Epithelial cell of esophagus (primary cell): ENCODE results near the gene SCGB1D1.

Experiments
- DNase-seq: peaks from one replicate; pipeline ENCODE4 v3.0.0; 2010; ENCODE audit warnings: low read depth
- H3K4me3 ChIP-seq: 2 replicates; pipeline ENCODE4 v1.5.1; 2011; ENCODE audit warnings: mild to moderate bottlenecking, low read length, control low read depth
- TF ChIP-seq, protein P1 (sequence below): IDR thresholded peaks from 2 replicates; pipeline ENCODE4 v1.5.1; 2011; ENCODE audit warnings: low read depth, mild to moderate bottlenecking, low read length, control low read depth, inconsistent platforms; ENCODE audit not compliant: insufficient read depth; ENCODE audit errors: missing control alignments

Gene SCGB1D1, protein sequence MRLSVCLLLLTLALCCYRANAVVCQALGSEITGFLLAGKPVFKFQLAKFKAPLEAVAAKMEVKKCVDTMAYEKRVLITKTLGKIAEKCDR

DNA sequence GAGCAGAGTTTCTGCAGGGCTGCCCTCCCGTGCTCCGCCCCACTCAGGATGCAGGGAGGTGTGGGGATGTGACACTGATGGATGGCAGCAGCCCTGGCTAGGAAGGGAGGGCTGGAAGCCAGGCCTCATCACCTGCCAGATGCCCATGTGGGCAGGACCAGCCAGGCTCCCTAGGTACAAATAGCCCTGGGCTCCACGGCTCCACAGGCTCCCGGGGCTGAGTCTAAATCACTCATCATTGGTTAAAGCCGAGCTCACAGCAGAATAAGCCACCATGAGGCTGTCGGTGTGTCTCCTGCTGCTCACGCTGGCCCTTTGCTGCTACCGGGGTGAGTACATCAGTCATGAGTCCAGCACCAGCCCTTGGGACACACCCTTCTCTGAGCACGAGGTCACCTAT lies at the start of gene SCGB1D1:
SCGB1D1 (plus strand) TSS at position 206 of the 400 bp plus-strand sequence; CDS start at position 275, 69 bp downstream.
- TF ChIP-seq, protein P1, sequence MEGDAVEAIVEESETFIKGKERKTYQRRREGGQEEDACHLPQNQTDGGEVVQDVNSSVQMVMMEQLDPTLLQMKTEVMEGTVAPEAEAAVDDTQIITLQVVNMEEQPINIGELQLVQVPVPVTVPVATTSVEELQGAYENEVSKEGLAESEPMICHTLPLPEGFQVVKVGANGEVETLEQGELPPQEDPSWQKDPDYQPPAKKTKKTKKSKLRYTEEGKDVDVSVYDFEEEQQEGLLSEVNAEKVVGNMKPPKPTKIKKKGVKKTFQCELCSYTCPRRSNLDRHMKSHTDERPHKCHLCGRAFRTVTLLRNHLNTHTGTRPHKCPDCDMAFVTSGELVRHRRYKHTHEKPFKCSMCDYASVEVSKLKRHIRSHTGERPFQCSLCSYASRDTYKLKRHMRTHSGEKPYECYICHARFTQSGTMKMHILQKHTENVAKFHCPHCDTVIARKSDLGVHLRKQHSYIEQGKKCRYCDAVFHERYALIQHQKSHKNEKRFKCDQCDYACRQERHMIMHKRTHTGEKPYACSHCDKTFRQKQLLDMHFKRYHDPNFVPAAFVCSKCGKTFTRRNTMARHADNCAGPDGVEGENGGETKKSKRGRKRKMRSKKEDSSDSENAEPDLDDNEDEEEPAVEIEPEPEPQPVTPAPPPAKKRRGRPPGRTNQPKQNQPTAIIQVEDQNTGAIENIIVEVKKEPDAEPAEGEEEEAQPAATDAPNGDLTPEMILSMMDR = no peak
- no peak for DNase-seq
- no peak within 1 kb of the TSS for H3K4me3 ChIP-seq

DNA sequence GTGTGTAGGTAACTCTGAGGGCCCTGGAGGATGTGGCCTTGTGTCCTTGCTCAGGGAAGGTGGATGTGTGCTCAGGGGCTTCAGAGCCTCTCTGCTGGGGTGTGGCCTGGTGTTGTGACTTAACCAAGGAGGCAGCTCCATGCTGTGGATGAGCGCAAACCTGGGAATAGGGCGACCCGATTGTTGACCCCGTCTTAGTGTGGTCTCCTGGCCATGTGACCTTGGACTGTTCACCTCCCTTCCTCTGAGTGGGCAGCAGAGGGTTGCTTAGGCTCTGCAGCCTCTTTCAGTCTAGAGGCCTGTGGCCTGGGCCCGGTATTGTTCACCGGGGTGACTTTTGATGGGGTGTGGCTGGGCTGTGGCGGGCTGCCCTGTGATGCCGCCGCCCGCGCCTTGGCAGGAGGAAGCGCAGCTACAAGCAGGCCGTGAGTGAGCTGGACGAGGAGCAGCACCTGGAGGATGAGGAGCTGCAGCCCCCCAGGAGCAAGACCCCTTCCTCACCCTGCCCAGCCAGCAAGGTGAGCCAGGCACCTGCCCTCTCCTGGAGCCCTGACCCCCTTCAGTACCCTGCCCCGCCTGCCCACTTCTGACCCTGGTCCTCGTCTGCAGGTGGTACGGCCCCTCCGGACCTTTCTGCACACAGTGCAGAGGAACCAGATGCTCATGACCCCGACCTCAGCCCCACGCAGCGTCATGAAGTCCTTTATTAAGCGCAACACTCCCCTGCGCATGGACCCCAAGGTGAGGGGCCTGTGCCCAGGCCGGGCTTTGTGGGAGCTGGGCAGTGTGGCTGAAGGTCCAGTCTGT lies 49.5 kb upstream of the SCGB1D1 start:
- no peak overlapping the region for H3K4me3 ChIP-seq
- no peak for DNase-seq
- TF ChIP-seq, protein P1 = no peak

DNA sequence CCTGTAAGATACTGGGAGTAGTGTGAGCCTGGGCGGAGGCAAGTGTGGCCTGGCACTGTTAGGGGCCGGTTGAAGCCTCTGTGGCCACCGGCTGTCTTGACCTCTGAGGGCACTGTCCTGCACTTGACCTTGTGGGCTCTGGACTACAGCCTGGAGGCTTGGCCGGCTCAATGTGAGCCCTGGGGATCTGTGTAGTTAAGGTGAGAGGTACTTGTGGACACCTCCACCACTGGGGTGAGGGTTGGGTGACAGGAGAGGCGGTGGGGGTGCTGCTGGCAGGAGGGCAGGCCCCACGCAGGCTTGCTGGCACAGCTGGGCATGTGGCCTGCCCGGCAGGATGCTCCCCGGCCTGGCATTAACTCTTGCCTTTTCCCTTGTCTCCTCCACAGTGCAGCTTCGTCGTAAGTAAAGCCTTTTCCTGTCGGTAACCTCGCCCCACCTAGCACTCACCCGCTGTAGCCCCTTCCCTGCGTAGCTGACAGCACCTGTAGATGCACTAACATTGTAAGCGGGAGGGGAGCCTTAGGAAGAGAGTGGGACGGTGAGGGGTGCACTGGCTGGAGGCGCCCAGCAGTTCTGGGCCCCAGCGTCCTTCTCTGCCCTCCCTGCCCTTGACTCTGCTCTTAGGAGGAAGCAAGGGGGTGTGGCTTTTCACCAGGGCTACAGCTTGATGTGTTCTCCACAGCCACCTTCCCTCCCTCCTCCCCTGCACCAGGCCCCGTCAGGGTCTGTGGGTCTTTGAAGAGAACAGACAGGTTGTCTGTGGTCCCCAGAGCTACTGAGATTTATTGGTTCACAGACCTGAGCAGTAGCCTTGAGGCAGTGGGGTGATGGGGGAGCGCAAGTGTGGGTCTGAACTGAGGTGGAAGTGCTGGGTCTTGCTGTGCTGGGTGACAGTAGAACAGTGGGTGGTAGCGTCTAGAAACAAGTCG lies 48.6 kb upstream of the SCGB1D1 start:
- no peak overlapping the region for H3K4me3 ChIP-seq
- TF ChIP-seq, protein P1 = no peak
- DNase-seq = no peak

DNA sequence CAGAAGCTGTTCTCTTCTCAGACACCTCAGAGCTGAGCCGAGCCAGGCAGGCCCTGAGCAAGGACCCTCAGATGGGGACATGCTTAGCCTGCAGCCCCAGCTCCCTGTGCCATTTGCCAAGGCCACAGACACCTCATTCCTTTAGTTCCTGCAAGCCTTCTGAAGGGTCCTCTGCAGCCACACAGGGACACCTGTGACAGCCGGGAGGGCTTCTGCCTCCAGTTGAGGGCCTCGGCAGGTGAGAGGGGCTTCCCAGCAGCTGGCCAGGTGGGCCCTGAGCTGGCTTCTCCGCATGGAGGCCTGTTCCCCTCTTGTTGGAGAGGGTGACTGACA lies 48.0 kb upstream of the SCGB1D1 start:
- TF ChIP-seq, protein P1 = no peak
- H3K4me3 ChIP-seq = no peak overlapping the region
- no peak for DNase-seq

DNA sequence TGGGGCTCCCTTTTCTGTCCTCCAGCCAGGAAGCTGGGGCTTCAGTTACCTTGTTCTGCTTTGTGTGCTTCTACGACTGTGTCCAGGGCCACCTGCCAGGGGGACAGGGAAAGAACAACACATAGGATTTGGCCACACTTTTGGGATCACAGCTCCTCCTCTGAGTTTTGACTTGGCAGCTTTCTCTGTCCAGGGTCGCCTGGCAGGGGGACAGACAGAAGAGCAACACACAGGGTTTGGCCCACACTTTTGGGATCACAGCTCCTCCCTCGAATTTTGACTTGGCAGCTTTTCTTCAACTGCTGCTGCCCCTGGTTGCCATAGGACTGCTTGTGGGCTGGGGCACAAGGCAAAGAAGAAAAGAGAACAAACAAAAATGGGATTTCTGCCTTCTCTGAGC lies 47.1 kb upstream of the SCGB1D1 start:
- DNase-seq = no peak
- no peak overlapping the region for H3K4me3 ChIP-seq
- TF ChIP-seq, protein P1 = no peak

DNA sequence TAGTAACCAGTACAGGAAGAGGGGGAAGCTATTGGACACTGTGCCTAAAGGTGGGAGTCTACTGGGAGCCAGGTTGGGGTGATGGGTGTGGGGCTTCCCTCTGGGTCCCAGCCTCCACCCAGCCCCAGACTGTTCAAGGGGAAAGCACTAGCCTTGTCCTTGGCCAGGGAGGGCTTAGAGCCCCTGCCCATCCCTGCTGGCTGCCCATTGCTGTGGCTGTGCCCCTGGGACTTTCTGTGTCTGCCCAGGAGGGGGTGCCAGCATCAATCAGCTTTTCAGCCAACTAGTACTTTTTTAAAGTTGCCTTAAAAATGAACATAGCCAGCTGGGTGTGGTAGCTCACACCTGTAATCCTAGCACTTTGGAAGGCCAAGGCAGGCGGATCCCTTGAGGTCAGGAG lies 46.3 kb upstream of the SCGB1D1 start:
- DNase-seq = no peak
- TF ChIP-seq, protein P1 = no peak
- H3K4me3 ChIP-seq = no peak overlapping the region
